ENCODE data around the gene SORD.
"Not testable (repeated sequence)": the region's sequence is repeated elsewhere in the genome, so short reads cannot be mapped to it uniquely, and the experiment has no call there.

Gene SORD

GRCh38 chr15:45075440-45076320, 52.7 kb downstream of the SORD start:
- not testable (repeated sequence) for H3K4me3 Mint-ChIP-seq, H3K27me3 Mint-ChIP-seq, H3K4me1 Mint-ChIP-seq, DNase-seq, ATAC-seq, H3K27ac Mint-ChIP-seq, H3K9me3 Mint-ChIP-seq

- H3K9me3 Mint-ChIP-seq, H3K4me1 Mint-ChIP-seq, DNase-seq, ATAC-seq, H3K27me3 Mint-ChIP-seq, H3K27ac Mint-ChIP-seq, H3K4me3 Mint-ChIP-seq: not testable (repeated sequence)
These were observed 54.4 kb downstream of the SORD start for GRCh38 chr15:45077391-45077790.

- peaks cover 14% of the 10 kb centered on the region for H3K27me3 Mint-ChIP-seq
- ATAC-seq, H3K9me3 Mint-ChIP-seq, H3K4me3 Mint-ChIP-seq, H3K4me1 Mint-ChIP-seq, DNase-seq, H3K27ac Mint-ChIP-seq: not testable (repeated sequence)
These were observed 56.2 kb downstream of the SORD start for GRCh38 chr15:45079201-45079600.

GRCh38 chr15:45079628-45080246, 56.7 kb downstream of the SORD start:
- not testable (repeated sequence) for DNase-seq, H3K4me1 Mint-ChIP-seq, H3K9me3 Mint-ChIP-seq, H3K27ac Mint-ChIP-seq, ATAC-seq, H3K4me3 Mint-ChIP-seq
- H3K27me3 Mint-ChIP-seq = peaks cover 19% of the 10 kb centered on the region

- not testable (repeated sequence) for H3K27ac Mint-ChIP-seq, DNase-seq, H3K9me3 Mint-ChIP-seq, H3K4me1 Mint-ChIP-seq, H3K4me3 Mint-ChIP-seq, ATAC-seq
- H3K27me3 Mint-ChIP-seq = peaks cover 19% of the 10 kb centered on the region
These were observed 57.6 kb downstream of the SORD start for GRCh38 chr15:45080593-45080992.

- not testable (repeated sequence) for H3K27ac Mint-ChIP-seq, ATAC-seq, DNase-seq, H3K4me1 Mint-ChIP-seq, H3K9me3 Mint-ChIP-seq, H3K4me3 Mint-ChIP-seq
- peaks cover 25% of the 10 kb centered on the region for H3K27me3 Mint-ChIP-seq
These were observed 59.4 kb downstream of the SORD start for GRCh38 chr15:45082412-45082811.

- DNase-seq (no peak), ATAC-seq (no peak)
- H3K4me1 Mint-ChIP-seq = no peaks in the 10 kb centered on the region
- H3K27me3 Mint-ChIP-seq = peaks cover 25% of the 10 kb centered on the region
- no peak overlapping the region for H3K4me3 Mint-ChIP-seq
- H3K9me3 Mint-ChIP-seq = no peaks in the 10 kb centered on the region
- no peak overlapping the region for H3K27ac Mint-ChIP-seq
These were observed 60.2 kb downstream of the SORD start for GRCh38 chr15:45083223-45083622.

GRCh38 chr15:45084163-45084562, 61.2 kb downstream of the SORD start:
- Mint-ChIP-seq H3K9me3 (no peaks in the 10 kb centered on the region), H3K4me1 (no peaks in the 10 kb centered on the region), H3K27me3 (peaks cover 25% of the 10 kb centered on the region), H3K4me3 (no peak overlapping the region), H3K27ac (no peak overlapping the region)
- DNase-seq (no peak), ATAC-seq (no peak)

- H3K4me1 Mint-ChIP-seq = no peaks in the 10 kb centered on the region
- H3K27ac Mint-ChIP-seq = no peak overlapping the region
- ATAC-seq (no peak), DNase-seq (no peak)
- H3K9me3 Mint-ChIP-seq = no peaks in the 10 kb centered on the region
- peaks cover 39% of the 10 kb centered on the region for H3K27me3 Mint-ChIP-seq
- H3K4me3 Mint-ChIP-seq = no peak overlapping the region
These were observed 64.5 kb downstream of the SORD start for GRCh38 chr15:45087513-45087912.

- ATAC-seq (no peak), DNase-seq (no peak)
- H3K9me3 Mint-ChIP-seq = no peaks in the 10 kb centered on the region
- no peaks in the 10 kb centered on the region for H3K4me1 Mint-ChIP-seq
- H3K27me3 Mint-ChIP-seq = peaks cover 26% of the 10 kb centered on the region
- H3K4me3 Mint-ChIP-seq = no peak overlapping the region
- H3K27ac Mint-ChIP-seq = peak overlapping the region in 1 of 2 donors; percentile 23
These were observed 66.1 kb downstream of the SORD start for GRCh38 chr15:45088801-45089711.

GRCh38 chr15:45089712-45090373, 66.8 kb downstream of the SORD start:
- H3K27me3 Mint-ChIP-seq = peaks cover 20% of the 10 kb centered on the region
- H3K9me3 Mint-ChIP-seq = no peaks in the 10 kb centered on the region
- no peaks in the 10 kb centered on the region for H3K4me1 Mint-ChIP-seq
- H3K27ac Mint-ChIP-seq = no peak overlapping the region
- ATAC-seq = no peak
- DNase-seq = no peak
- H3K4me3 Mint-ChIP-seq = no peak overlapping the region

GRCh38 chr15:45091161-45091560, 68.2 kb downstream of the SORD start:
- no peak for ATAC-seq
- H3K4me3 Mint-ChIP-seq = no peak overlapping the region
- peak overlapping the region in 1 of 2 donors; percentile 64 for H3K27ac Mint-ChIP-seq
- no peaks in the 10 kb centered on the region for H3K4me1 Mint-ChIP-seq
- no peak for DNase-seq
- H3K27me3 Mint-ChIP-seq = peaks cover 20% of the 10 kb centered on the region
- H3K9me3 Mint-ChIP-seq = no peaks in the 10 kb centered on the region

GRCh38 chr15:45091576-45091975, 68.6 kb downstream of the SORD start:
- Mint-ChIP-seq H3K9me3 (no peaks in the 10 kb centered on the region), H3K27me3 (peaks cover 20% of the 10 kb centered on the region), H3K4me3 (no peak overlapping the region), H3K4me1 (no peaks in the 10 kb centered on the region), H3K27ac (no peak overlapping the region)
- ATAC-seq (no peak), DNase-seq (no peak)

GRCh38 chr15:45093013-45093412, 70.0 kb downstream of the SORD start:
- Mint-ChIP-seq H3K9me3 (no peaks in the 10 kb centered on the region), H3K27ac (no peak overlapping the region), H3K4me1 (no peaks in the 10 kb centered on the region), H3K4me3 (no peak overlapping the region), H3K27me3 (peaks cover 13% of the 10 kb centered on the region)
- no peak for ATAC-seq
- DNase-seq = no peak
